ENCODE data around the gene CYP2C18. TPM values are rescaled to one million over a fixed set of nuclear protein-coding genes. Genes with fewer than 3 reads are reported as not detected.

Gene CYP2C18
- total and polyA plus RNA-seq, 2 of the 13 experiments (the other 11 are each of a cell fraction or from before 2014, with no cell fraction given), result 0.07 TPM; not detected in 1

DNA sequence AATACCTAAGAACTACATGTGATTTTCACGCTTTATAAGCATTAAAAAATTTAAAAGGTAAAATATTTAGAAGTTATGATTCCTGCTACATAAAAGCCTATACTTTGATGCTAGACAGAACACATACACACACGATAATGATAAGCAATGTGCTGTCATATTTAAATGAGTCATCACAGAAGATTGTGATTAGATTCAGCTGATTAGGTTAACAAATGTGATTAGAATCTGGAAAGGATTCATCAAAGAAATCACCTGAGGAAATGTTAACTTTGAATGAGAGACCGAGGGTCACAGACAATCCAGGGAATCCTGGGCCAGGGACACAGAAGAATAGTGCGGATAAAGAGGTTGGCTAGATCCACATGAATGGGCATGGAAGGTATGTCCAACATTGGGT, 42.0 kb upstream of the CYP2C18 start (continued):
- TF ChIP-seq ZNF562 (CRISPR knock-in tag; IDR thresholded peaks at IDR 0.05; ENCODE audit: borderline replicate concordance) (no peak), RCOR2 (CRISPR knock-in tag; IDR thresholded peaks at IDR 0.05) (no peak), TRIM22 (IDR thresholded peaks at IDR 0.05) (no peak), SRSF1 (optimal IDR thresholded peaks at IDR 0.05; ENCODE audit: low read depth, low read length) (no peak), SRSF9 (IDR thresholded peaks at IDR 0.05; ENCODE audit: borderline replicate concordance, insufficient read depth, low read depth, low read length, poor library complexity, severe bottlenecking) (no peak)
- TF ChIP-seq, protein P1, sequence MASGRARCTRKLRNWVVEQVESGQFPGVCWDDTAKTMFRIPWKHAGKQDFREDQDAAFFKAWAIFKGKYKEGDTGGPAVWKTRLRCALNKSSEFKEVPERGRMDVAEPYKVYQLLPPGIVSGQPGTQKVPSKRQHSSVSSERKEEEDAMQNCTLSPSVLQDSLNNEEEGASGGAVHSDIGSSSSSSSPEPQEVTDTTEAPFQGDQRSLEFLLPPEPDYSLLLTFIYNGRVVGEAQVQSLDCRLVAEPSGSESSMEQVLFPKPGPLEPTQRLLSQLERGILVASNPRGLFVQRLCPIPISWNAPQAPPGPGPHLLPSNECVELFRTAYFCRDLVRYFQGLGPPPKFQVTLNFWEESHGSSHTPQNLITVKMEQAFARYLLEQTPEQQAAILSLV (CRISPR knock-in tag; IDR thresholded peaks at IDR 0.05; ENCODE audit: borderline replicate concordance), result no peak

DNA sequence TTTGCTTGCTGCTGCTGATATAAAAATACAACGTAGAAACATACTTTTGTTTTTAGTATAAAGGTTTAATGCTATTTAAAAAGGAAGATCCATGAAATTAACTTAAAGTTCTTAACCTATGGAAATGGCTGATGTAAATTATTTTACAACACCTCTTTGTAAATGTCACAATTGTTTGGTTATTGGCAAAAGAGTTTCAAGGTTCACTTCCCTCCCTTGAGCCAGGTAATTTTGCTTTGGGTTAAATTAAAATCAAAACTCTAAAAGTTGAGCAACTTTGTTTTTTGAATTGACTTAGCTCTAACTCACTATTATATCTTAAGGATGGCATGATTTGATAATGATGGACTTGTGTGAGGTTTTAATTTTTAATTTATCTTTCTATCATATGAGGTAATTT, 39.2 kb upstream of the CYP2C18 start:
- FAIRE-seq (no peak), ATAC-seq (no peak), DNase-seq (ENCODE audit: low spot score) (no peak)
- Histone ChIP-seq H3K4me3 (replicated peaks in 1 of 3; ENCODE audit: insufficient read depth in 1 of 3, low read depth in 2 of 3, low read length in 3 of 3) (no peak overlapping the region), H3K27ac (ENCODE audit: extremely low read length, insufficient read depth, low read length) (no peak overlapping the region), H3K9me3 (ENCODE audit: low read length) (no peaks in the 10 kb centered on the region), H3K4me1 (ENCODE audit: insufficient read depth, low read length) (no peaks in the 10 kb centered on the region), H3K4me2 (ENCODE audit: low read depth, low read length) (no peak overlapping the region), H3K79me2 (ENCODE audit: insufficient read depth, low read length) (no peaks in the 10 kb centered on the region), H3K27me3 (ENCODE audit: control insufficient read depth in 1 of 2, insufficient read depth in 2 of 2, low read length in 2 of 2) (no peaks in the 10 kb centered on the region; a peak in 1 of 5 replicates), H3K9ac (ENCODE audit: insufficient read depth, low read depth, low read length) (no peak overlapping the region), H4K20me1 (ENCODE audit: insufficient read depth, low read length) (no peaks in the 10 kb centered on the region), H2AFZ (ENCODE audit: low read length) (no peak overlapping the region), H3K36me3 (replicated peaks in 1 of 2; ENCODE audit: control insufficient read depth in 1 of 2, insufficient read depth in 2 of 2, low read length in 2 of 2) (no peaks in the 10 kb centered on the region)
- ChIA-PET POLR2A (no interaction called here), CTCF (ENCODE audit: low intra/inter-chr PET ratio, low total read pairs) (no interaction called here)
- intact Hi-C loops (cut with micrococcal nuclease; ENCODE audit: unreplicated experiment), result no loop called here
- TF ChIP-seq ZNF264 (CRISPR knock-in tag; IDR thresholded peaks at IDR 0.05) (no peak), ZKSCAN1 (IDR thresholded peaks at IDR 0.05; ENCODE audit: low read length) (no peak), HNRNPH1 (optimal IDR thresholded peaks at IDR 0.05; ENCODE audit: low read depth, low read length) (no peak), ZNF296 (CRISPR knock-in tag; conservative IDR thresholded peaks at IDR 0.05) (no peak), DMTF1 (CRISPR knock-in tag; IDR thresholded peaks at IDR 0.05) (no peak), SKI (IDR thresholded peaks at IDR 0.05; ENCODE audit: partially characterized antibody) (no peak), ZNF746 (CRISPR knock-in tag; IDR thresholded peaks at IDR 0.05) (no peak), MIER3 (CRISPR knock-in tag; IDR thresholded peaks at IDR 0.05; ENCODE audit: borderline replicate concordance) (no peak), TAF15 (IDR thresholded peaks at IDR 0.05; ENCODE audit: low read depth, low read length, poor library complexity, severe bottlenecking) (no peak), THAP7 (CRISPR knock-in tag; IDR thresholded peaks at IDR 0.05) (no peak), ZSCAN22 (CRISPR knock-in tag; IDR thresholded peaks at IDR 0.05) (no peak)
- in situ Hi-C loops (cut with HindIII; ENCODE audit: extremely low pct_ligation_motif_present, low pct_unique_long_range_greater_than_20kb), result loop anchor here (25.0 kb wide), 1 partner anchor 593 kb away; no protein-coding TSS in a partner anchor
- BruUV-seq (replicated peaks), result no TSS peak
- WGBS (ENCODE audit: low lambda C conversion rate), result 89% methylated on average over 1 of the region's 1 CpG
